WTC11 (cell line): Measurements from ENCODE around the gene SLC17A9.

ENCODE experiments used
- GABPB1 ChIP-seq: sonication (generic); formaldehyde crosslinking; IDR thresholded peaks from 2 replicates; pipeline ENCODE4 v1.8.1; 2023; ENCODE audit warnings: mild to moderate bottlenecking, missing genetic modification reagents
- NR3C1 ChIP-seq: sonication (generic); formaldehyde crosslinking; conservative IDR thresholded peaks from 2 replicates; pipeline ENCODE4 v1.8.1; 2023; ENCODE audit warnings: low read depth, mild to moderate bottlenecking, missing genetic modification reagents
- TEAD1 ChIP-seq: sonication (generic); formaldehyde crosslinking; IDR thresholded peaks from 2 replicates; pipeline ENCODE4 v1.8.0; 2022; ENCODE audit warnings: mild to moderate bottlenecking, missing genetic modification reagents
- TEAD4 ChIP-seq: sonication (generic); formaldehyde crosslinking; IDR thresholded peaks from 2 replicates; pipeline ENCODE4 v1.8.0; 2022; ENCODE audit warnings: mild to moderate bottlenecking, missing genetic modification reagents
- TF ChIP-seq, protein P1 (sequence below): fragments of 200-600 bp; IDR thresholded peaks from 2 replicates; pipeline ENCODE4 v1.8.0; 2022; ENCODE audit warnings: antibody characterized with exemption
- TF ChIP-seq, protein P2 (sequence below): sonication (generic); formaldehyde crosslinking; conservative IDR thresholded peaks from 2 replicates; pipeline ENCODE4 v1.8.1; 2023; ENCODE audit warnings: mild to moderate bottlenecking, low read depth, missing genetic modification reagents, moderate library complexity
- TF ChIP-seq, protein P3 (sequence below): fragments of 250-450 bp; sonication (Bioruptor Pico); IDR thresholded peaks from 2 replicates; pipeline ENCODE4 v1.9.0; 2021; ENCODE audit warnings: mild to moderate bottlenecking
- TF ChIP-seq, protein P4 (sequence below): sonication (generic); formaldehyde crosslinking; IDR thresholded peaks from 2 replicates; pipeline ENCODE4 v1.8.1; 2023; ENCODE audit warnings: mild to moderate bottlenecking, missing genetic modification reagents, moderate library complexity
- TF ChIP-seq, protein P5 (sequence below): sonication (generic); formaldehyde crosslinking; IDR thresholded peaks from 2 replicates; pipeline ENCODE4 v1.8.0; 2023; ENCODE audit warnings: missing genetic modification reagents

DNA sequence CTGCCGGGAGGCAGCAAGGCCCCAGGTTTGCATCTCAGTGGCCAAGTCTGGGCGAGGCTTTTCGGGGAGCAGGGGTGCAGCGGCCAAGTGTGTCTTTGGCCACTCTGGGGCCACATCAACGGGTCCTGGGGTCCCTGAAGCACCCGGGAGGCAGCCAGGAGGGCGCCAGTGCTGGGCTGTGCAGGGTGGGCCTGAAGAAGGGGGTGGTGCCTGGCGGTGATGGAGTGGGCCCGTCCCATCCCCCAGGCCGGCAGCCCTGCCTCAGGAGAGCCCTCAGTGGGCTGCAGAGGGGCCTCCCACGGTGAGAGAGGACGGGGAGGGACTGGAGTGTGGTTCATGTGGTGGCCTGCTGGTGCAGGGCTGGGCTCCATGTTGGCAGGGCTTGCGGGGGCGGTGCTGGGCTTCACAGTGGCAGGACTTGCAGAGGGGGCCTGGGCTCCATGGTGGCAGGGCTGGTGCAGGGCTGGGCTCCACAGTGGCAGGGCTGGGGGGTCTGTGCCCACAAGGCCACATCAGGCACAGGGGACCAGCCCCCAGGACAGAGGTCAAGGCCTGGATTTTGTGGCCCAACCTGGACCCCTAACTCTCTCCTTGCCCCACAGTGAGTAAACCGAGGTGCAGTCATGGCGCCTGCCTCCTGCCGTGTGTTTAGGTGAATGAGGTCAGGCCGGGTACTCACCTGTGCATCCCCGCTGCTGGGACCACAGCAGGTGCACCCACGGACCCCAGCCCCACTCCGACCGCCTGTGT, 64.7 kb downstream of the SLC17A9 start:
- TF ChIP-seq NR3C1 (CRISPR knock-in tag) (no peak), TEAD4 (CRISPR knock-in tag) (no peak), GABPB1 (CRISPR knock-in tag) (no peak), TEAD1 (CRISPR knock-in tag) (no peak)
- TF ChIP-seq, protein P1, sequence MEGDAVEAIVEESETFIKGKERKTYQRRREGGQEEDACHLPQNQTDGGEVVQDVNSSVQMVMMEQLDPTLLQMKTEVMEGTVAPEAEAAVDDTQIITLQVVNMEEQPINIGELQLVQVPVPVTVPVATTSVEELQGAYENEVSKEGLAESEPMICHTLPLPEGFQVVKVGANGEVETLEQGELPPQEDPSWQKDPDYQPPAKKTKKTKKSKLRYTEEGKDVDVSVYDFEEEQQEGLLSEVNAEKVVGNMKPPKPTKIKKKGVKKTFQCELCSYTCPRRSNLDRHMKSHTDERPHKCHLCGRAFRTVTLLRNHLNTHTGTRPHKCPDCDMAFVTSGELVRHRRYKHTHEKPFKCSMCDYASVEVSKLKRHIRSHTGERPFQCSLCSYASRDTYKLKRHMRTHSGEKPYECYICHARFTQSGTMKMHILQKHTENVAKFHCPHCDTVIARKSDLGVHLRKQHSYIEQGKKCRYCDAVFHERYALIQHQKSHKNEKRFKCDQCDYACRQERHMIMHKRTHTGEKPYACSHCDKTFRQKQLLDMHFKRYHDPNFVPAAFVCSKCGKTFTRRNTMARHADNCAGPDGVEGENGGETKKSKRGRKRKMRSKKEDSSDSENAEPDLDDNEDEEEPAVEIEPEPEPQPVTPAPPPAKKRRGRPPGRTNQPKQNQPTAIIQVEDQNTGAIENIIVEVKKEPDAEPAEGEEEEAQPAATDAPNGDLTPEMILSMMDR = no peak
- TF ChIP-seq, protein P2, sequence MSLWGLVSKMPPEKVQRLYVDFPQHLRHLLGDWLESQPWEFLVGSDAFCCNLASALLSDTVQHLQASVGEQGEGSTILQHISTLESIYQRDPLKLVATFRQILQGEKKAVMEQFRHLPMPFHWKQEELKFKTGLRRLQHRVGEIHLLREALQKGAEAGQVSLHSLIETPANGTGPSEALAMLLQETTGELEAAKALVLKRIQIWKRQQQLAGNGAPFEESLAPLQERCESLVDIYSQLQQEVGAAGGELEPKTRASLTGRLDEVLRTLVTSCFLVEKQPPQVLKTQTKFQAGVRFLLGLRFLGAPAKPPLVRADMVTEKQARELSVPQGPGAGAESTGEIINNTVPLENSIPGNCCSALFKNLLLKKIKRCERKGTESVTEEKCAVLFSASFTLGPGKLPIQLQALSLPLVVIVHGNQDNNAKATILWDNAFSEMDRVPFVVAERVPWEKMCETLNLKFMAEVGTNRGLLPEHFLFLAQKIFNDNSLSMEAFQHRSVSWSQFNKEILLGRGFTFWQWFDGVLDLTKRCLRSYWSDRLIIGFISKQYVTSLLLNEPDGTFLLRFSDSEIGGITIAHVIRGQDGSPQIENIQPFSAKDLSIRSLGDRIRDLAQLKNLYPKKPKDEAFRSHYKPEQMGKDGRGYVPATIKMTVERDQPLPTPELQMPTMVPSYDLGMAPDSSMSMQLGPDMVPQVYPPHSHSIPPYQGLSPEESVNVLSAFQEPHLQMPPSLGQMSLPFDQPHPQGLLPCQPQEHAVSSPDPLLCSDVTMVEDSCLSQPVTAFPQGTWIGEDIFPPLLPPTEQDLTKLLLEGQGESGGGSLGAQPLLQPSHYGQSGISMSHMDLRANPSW (CRISPR knock-in tag) = no peak
- TF ChIP-seq, protein P3, sequence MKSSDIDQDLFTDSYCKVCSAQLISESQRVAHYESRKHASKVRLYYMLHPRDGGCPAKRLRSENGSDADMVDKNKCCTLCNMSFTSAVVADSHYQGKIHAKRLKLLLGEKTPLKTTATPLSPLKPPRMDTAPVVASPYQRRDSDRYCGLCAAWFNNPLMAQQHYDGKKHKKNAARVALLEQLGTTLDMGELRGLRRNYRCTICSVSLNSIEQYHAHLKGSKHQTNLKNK (CRISPR knock-in tag) = no peak
- TF ChIP-seq, protein P4, sequence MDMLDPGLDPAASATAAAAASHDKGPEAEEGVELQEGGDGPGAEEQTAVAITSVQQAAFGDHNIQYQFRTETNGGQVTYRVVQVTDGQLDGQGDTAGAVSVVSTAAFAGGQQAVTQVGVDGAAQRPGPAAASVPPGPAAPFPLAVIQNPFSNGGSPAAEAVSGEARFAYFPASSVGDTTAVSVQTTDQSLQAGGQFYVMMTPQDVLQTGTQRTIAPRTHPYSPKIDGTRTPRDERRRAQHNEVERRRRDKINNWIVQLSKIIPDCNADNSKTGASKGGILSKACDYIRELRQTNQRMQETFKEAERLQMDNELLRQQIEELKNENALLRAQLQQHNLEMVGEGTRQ (CRISPR knock-in tag) = no peak
- TF ChIP-seq, protein P5, sequence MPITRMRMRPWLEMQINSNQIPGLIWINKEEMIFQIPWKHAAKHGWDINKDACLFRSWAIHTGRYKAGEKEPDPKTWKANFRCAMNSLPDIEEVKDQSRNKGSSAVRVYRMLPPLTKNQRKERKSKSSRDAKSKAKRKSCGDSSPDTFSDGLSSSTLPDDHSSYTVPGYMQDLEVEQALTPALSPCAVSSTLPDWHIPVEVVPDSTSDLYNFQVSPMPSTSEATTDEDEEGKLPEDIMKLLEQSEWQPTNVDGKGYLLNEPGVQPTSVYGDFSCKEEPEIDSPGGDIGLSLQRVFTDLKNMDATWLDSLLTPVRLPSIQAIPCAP (CRISPR knock-in tag) = no peak
